Thyroid gland (tissue), 4 donors: Measurements from ENCODE around the gene TGFB1I1.
"Not testable (repeated sequence)": the region's sequence is repeated elsewhere in the genome, so short reads cannot be mapped to it uniquely, and the experiment has no call there.

Source experiments
- POLR2A ChIP-seq, 2 donors: fragments of 450-650 bp; IDR thresholded peaks; one replicate each; pipeline ENCODE4 v1.6.1; 2017; ENCODE audit warnings: antibody characterized with exemption in 2 of 2, mild to moderate bottlenecking in 2 of 2, moderate library complexity in 1 of 2
- TF ChIP-seq, protein P1 (sequence below), 6 experiments: fragments of 200-600 bp in 3 of 6; fragments of 450-650 bp in 3 of 6; sonication (generic) in 3 of 6; IDR thresholded peaks; one replicate each; pipeline ENCODE4 v1.5.1; 2016 to 2019; ENCODE audit warnings: antibody characterized with exemption in 6 of 6, mild to moderate bottlenecking in 2 of 6, inconsistent platforms in 1 of 6, moderate library complexity in 1 of 6

DNA sequence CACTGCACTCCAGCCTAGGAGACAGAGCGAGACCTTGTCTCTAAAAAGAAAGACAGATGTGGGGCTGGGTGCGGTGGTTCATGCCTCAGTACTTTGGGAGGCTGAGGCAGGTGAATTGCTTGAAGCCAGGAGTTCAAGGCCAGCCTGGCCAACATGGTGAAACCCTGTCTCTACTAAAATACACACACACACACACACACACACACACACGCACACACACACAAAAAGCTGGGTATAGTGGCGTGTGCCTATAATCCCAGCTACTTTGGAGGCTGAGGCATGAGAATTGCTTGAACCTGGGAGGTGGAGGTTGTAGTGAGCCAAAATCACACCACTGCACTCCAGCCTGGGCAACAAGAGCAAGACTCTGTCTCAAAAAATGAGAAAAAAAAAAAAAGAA, 12.1 kb downstream of the TGFB1I1 start:
- TF ChIP-seq, protein P1, sequence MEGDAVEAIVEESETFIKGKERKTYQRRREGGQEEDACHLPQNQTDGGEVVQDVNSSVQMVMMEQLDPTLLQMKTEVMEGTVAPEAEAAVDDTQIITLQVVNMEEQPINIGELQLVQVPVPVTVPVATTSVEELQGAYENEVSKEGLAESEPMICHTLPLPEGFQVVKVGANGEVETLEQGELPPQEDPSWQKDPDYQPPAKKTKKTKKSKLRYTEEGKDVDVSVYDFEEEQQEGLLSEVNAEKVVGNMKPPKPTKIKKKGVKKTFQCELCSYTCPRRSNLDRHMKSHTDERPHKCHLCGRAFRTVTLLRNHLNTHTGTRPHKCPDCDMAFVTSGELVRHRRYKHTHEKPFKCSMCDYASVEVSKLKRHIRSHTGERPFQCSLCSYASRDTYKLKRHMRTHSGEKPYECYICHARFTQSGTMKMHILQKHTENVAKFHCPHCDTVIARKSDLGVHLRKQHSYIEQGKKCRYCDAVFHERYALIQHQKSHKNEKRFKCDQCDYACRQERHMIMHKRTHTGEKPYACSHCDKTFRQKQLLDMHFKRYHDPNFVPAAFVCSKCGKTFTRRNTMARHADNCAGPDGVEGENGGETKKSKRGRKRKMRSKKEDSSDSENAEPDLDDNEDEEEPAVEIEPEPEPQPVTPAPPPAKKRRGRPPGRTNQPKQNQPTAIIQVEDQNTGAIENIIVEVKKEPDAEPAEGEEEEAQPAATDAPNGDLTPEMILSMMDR (IDR thresholded peaks at IDR 0.05): not testable (repeated sequence)
- TF ChIP-seq POLR2A (IDR thresholded peaks at IDR 0.05): not testable (repeated sequence)
